Right atrium auricular region (tissue), 2 donors: ENCODE measurements around the gene MINDY1. TPM values are rescaled to one million over a fixed set of nuclear protein-coding genes. Genes with fewer than 3 reads are reported as not detected.

Source experiments
- DNase-seq: peaks from one replicate; pipeline ENCODE4 v3.0.0-alpha.2; 2019; ENCODE audit warnings: low spot score
- H3K27ac ChIP-seq, 2 donors: fragments of 200-600 bp; sonication (generic); 1 replicate in 1 of 2; 2 replicates in 1 of 2; pipeline ENCODE4 v1.5.1; 2016 to 2019
- H3K27me3 ChIP-seq, 2 donors: fragments of 200-600 bp; sonication (generic); one replicate each; pipeline versions ENCODE4 v1.5.1 to v1.6.0; 2017 to 2019
- H3K36me3 ChIP-seq: fragments of 200-600 bp; sonication (generic); one replicate; pipeline ENCODE4 v1.5.1; 2016
- H3K4me1 ChIP-seq, 2 donors: fragments of 200-600 bp; sonication (generic); one replicate each; pipeline versions ENCODE4 v1.5.1 to v1.6.0; 2017 to 2019
- H3K4me3 ChIP-seq, 2 donors: fragments of 200-600 bp; sonication (generic); 1 replicate in 1 of 2; 2 replicates in 1 of 2; pipeline ENCODE4 v1.5.1; 2017 to 2019; ENCODE audit warnings: mild to moderate bottlenecking in 1 of 2, moderate library complexity in 1 of 2
- H3K9me3 ChIP-seq, 2 donors: fragments of 200-600 bp; sonication (generic); one replicate each; pipeline ENCODE4 v1.5.1; 2019
- total RNA-seq, 2 donors: library from RNA; depleted of rRNA; stranded (reverse); fragments of >200 nt; gene quantifications; one replicate each; pipeline ENCODE4 v1.1.0, GENCODE V29; 2016
- TF ChIP-seq, protein P1 (sequence below), 2 donors: fragments of 200-600 bp; sonication (generic); IDR thresholded peaks; one replicate each; pipeline ENCODE4 v1.5.1; 2019; ENCODE audit warnings: antibody characterized with exemption in 2 of 2

The MINDY1 gene
- total RNA-seq, 2 donors from 2014 or later: 62.2 to 72.3 TPM

DNA sequence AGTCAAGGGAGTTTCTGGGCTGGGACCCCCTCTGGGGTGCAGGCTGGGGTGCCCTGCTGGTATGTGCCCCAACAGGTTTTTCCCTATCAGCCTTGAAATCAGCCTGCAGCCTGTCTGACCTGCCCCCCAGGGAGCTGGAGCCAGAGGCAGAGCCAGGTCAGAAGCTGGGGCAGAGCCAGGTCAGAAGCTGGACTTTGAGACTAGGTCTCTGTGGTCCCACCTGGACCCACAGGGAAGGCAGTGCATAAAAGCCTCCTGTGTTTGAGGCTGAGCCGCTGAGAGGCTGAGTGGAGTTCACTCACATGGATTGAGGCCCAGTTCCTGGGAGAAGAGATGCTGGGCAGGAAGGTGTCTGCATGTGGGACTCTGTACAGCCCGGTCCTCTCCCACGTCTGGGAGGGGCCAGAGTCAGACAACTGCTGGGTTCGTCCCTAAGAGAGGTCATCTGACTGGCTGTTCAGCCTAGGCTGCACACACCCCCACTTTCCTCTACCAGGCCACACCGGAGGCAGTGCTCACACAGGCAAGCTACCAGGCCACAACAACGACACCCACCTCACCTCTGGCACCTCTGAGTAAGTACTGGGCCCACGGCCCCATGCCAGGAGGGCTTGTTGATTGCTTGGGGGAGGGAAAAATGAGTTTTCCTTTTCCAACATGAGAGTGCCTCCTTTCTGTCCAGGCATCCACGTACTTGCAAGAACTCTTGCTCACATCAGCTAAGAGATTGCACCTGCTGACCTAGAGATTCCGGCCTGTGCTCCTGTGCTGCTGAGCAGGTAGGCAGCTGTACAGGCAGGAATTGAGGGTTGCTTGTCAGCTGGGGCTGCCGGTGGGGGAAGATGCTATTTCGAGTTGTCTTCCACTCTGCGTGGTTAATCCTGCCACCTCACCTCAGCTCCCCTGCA, 24.6 kb downstream of the MINDY1 start, which contains the start of gene ANXA9:
ANXA9 (plus strand) TSS at position 488 of the 908 bp plus-strand sequence. CDS start 814 bp downstream, outside the sequence.
- no peak for DNase-seq
- TF ChIP-seq, protein P1, sequence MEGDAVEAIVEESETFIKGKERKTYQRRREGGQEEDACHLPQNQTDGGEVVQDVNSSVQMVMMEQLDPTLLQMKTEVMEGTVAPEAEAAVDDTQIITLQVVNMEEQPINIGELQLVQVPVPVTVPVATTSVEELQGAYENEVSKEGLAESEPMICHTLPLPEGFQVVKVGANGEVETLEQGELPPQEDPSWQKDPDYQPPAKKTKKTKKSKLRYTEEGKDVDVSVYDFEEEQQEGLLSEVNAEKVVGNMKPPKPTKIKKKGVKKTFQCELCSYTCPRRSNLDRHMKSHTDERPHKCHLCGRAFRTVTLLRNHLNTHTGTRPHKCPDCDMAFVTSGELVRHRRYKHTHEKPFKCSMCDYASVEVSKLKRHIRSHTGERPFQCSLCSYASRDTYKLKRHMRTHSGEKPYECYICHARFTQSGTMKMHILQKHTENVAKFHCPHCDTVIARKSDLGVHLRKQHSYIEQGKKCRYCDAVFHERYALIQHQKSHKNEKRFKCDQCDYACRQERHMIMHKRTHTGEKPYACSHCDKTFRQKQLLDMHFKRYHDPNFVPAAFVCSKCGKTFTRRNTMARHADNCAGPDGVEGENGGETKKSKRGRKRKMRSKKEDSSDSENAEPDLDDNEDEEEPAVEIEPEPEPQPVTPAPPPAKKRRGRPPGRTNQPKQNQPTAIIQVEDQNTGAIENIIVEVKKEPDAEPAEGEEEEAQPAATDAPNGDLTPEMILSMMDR (IDR thresholded peaks at IDR 0.05): no peak

DNA sequence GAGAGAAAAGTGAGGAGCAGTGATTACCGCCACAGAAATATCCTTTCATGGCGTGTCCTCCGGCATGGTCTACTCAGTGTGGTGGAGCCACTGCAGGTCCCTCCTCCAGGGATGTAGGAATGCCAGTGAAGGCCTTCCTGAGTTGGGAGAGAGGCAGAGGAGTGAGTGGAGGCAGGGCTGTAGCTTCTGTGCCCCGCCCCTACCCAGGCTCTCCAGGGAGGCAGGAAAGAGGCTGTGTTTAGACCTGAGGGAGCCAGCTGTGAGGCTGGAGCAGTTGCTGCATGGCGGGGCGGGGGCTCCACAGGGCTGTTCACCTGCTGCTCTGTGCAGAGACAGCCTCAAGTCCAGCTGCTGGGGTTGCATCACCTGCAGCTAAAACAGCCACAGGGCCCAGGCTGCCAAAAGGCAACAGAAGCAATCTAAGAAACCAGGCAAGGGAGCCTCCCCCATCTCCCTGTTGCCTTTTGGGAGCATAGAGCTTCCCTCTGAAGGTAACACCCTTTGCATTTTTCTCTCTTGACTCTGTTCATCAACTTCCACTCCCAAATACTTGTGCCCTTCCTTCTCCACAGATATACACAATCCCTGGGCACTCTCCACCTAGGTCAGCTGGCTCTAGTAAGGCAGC, 25.4 kb downstream of the MINDY1 start:
- TF ChIP-seq, protein P1 (IDR thresholded peaks at IDR 0.05): no peak

More for the DNA sequence above, 24.6 kb downstream of the MINDY1 start, which contains the start of gene ANXA9:
- Histone ChIP-seq H3K9me3 (no peaks in the 10 kb centered on the region), H3K27ac (no peak within 1 kb of the TSS), H3K4me1 (peaks cover 0 to 23% of the 10 kb centered on the region in 2 donors), H3K36me3 (no peaks in the 10 kb centered on the region), H3K4me3 (no peak within 1 kb of the TSS), H3K27me3 (no peaks in the 10 kb centered on the region)

DNA sequence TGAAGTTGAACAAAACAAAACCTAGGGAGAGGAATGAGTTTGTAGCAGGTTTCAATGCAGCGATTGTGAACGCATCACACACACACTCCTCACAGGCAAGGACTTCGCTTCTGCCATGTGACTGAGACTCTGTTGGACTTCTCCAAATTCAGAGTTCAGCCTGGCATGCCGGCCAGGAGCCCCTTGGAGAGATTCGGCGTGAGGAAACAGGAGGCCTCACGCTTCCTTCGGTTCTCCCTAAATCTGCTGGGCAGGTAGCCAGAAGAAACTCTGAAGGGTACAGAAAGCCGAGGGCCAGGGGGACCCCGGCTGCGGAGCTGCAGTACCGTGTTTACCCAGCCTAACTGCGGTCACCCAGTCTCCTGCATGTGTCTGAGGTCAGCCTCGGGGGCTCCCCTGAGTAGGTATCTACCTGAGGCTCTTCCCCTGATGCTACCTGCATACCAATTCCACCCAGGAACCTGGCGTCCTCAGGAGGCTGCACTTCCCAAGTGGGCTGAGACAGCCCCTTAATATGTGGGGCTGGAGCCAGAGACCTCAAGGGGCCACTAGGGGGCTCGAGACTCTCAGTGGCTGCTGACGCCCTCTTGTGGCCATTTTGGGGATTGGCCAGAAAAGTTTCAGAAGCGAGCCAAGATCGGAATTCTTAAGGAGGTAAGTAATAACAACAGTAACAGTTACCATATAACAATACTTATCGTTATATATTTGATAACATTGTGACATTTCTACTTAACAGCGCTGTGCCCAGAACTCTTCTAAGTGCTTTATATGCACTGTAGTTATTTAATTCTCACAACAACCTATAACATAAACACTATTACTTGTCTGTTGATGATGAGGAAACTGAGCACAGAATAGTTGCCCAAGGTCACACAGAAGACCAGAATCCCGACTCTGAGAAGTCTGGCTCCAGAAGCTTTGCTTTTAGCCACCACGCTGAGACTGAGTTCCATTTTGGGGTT, 27.3 kb downstream of the MINDY1 start:
- H3K27me3 ChIP-seq: no peaks in the 10 kb centered on the region
- TF ChIP-seq, protein P1 (IDR thresholded peaks at IDR 0.05): peak; percentile 99
- peak overlapping the region in 1 of 2 donors; percentile 23 for H3K4me3 ChIP-seq
- H3K9me3 ChIP-seq: no peaks in the 10 kb centered on the region
- peak overlapping the region; percentile 44 to 53 for H3K27ac ChIP-seq
- H3K4me1 ChIP-seq: peaks cover 0 to 34% of the 10 kb centered on the region in 2 donors
- no peaks in the 10 kb centered on the region for H3K36me3 ChIP-seq
- peak; percentile 94 for DNase-seq

More for the DNA sequence above, 25.4 kb downstream of the MINDY1 start:
- Histone ChIP-seq H3K27me3 (no peaks in the 10 kb centered on the region), H3K4me3 (no peak overlapping the region), H3K4me1 (peaks cover 0 to 25% of the 10 kb centered on the region in 2 donors), H3K36me3 (no peaks in the 10 kb centered on the region), H3K27ac (no peak overlapping the region), H3K9me3 (no peaks in the 10 kb centered on the region)
- no peak for DNase-seq

DNA sequence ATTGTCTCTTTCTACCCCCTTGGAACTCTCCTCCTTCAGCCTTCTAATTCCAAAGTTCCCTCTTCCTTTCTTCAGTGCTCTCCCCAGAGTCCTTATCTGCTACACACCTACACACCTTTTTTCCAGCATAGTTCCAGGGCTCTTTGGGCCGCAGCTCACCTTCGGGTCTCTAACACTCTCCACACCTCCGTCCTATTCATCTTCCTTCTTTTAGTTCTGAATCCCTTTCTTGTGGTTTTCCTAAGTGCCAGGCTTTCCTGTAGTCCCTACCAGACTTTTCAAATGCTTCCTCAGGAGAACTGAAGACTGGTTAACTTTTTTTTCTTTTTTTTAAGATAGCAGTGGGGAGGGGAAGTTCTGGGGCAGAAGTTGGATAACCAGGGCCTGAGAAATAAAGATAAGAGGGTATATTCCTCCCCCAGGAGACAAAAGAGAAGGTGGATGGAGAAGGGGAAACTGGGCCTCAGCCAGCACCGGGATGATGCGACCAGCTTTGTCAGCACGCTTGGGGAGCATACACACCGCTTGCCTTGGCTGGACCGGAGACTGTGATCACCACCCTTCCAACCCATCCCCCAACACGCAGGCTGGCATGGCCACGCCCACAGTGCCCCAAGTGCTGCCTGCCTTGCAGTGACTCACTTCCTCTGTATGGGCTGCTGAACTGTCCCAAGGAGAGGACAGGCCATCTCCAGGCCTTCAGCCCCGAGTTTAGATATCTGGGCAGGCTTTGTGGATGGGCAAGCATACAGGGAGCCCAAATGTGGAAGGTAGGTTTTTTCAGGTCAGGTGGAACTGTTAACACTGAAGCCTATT, 29.6 kb downstream of the MINDY1 start:
- Histone ChIP-seq H3K36me3 (no peaks in the 10 kb centered on the region), H3K9me3 (no peaks in the 10 kb centered on the region), H3K27ac (peak overlapping the region; percentile 67 to 77), H3K27me3 (no peaks in the 10 kb centered on the region), H3K4me3 (no peak overlapping the region), H3K4me1 (peaks cover 0 to 51% of the 10 kb centered on the region in 2 donors)
- TF ChIP-seq, protein P1 (IDR thresholded peaks at IDR 0.05): no peak
- peak; percentile 81 for DNase-seq
